ENCODE data around the gene LAMC1.

DNA sequence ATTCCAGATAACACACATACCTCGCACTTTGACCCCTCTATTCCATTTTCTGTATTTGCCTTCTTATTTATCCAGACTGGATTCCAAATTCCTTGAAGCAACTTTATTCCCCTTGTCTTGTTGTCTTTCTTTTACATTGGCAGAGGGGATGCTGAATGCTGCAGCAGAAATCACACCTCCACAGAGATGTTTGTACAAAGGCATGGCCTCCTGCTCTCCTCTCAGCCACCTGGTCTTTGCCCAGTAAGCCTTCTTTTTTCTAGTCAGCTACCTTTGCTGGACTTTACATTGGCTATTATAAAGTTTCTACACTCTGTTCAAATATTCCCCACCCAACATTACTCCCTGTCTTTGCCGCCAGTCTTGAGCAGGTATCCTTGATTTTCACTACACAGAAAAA, 75.1 kb downstream of the LAMC1 start:
- TF ChIP-seq, protein P1, sequence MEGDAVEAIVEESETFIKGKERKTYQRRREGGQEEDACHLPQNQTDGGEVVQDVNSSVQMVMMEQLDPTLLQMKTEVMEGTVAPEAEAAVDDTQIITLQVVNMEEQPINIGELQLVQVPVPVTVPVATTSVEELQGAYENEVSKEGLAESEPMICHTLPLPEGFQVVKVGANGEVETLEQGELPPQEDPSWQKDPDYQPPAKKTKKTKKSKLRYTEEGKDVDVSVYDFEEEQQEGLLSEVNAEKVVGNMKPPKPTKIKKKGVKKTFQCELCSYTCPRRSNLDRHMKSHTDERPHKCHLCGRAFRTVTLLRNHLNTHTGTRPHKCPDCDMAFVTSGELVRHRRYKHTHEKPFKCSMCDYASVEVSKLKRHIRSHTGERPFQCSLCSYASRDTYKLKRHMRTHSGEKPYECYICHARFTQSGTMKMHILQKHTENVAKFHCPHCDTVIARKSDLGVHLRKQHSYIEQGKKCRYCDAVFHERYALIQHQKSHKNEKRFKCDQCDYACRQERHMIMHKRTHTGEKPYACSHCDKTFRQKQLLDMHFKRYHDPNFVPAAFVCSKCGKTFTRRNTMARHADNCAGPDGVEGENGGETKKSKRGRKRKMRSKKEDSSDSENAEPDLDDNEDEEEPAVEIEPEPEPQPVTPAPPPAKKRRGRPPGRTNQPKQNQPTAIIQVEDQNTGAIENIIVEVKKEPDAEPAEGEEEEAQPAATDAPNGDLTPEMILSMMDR (IDR thresholded peaks at IDR 0.05), result no peak
- TF ChIP-seq POLR2A (IDR thresholded peaks at IDR 0.05), result no peak

Data from uterus (tissue), 2 donors.